ENCODE data around the gene HIBCH. TPM values are rescaled to one million over a fixed set of nuclear protein-coding genes. Genes with fewer than 3 reads are reported as not detected.
"Not testable (repeated sequence)": the region's sequence is repeated elsewhere in the genome, so short reads cannot be mapped to it uniquely, and the experiment has no call there.

HIBCH gene
- total RNA-seq, 1 experiment from 2014 or later: 24.7 TPM

- ATAC-seq (no peak), DNase-seq (ENCODE audit: low read depth, low spot score) (no peak)
- POLR2A ChIA-PET: no interaction called here
- Histone ChIP-seq H3K9ac (ENCODE audit: low read length) (no peak overlapping the region), H3K4me3 (replicated peaks in 1 of 2; ENCODE audit: low read depth in 1 of 2, low read length in 2 of 2) (no peak overlapping the region), H3K9me3 (ENCODE audit: control insufficient read depth in 1 of 2, insufficient read depth in 1 of 2, low read depth in 1 of 2, low read length in 2 of 2) (no peaks in the 10 kb centered on the region), H3K9me2 (ENCODE audit: insufficient read depth) (no peaks in the 10 kb centered on the region), H3K27me3 (ENCODE audit: insufficient read depth, low read length) (no peaks in the 10 kb centered on the region), H3K36me3 (ENCODE audit: control insufficient read depth in 1 of 2, insufficient read depth in 2 of 2, low read length in 2 of 2) (no peaks in the 10 kb centered on the region), H3K4me1 (ENCODE audit: control insufficient read depth in 1 of 2, insufficient read depth in 2 of 2, low read length in 2 of 2) (peaks cover 17 to 24% of the 10 kb centered on the region in 2 experiments), H3K79me2 (ENCODE audit: insufficient read depth, low read length) (no peaks in the 10 kb centered on the region), H4K20me1 (ENCODE audit: insufficient read depth) (no peaks in the 10 kb centered on the region), H2AFZ (ENCODE audit: low read depth, low read length, poor library complexity, severe bottlenecking) (no peak overlapping the region), H3K27ac (ENCODE audit: low read depth, low read length) (no peak overlapping the region), H3K4me2 (ENCODE audit: low read length) (no peak overlapping the region)
- CTCF ChIA-PET: no interaction called here
- no peak for TF ChIP-seq CEBPB (IDR thresholded peaks at IDR 0.05; ENCODE audit: low read depth)
- TF ChIP-seq TCF7L2 (IDR thresholded peaks at IDR 0.05; ENCODE audit: borderline replicate concordance, extremely low read depth, insufficient read depth, insufficient read length): no peak
- TF ChIP-seq ZNF274 (IDR thresholded peaks at IDR 0.05; ENCODE audit: low read depth, low read length): no peak
- intact Hi-C loops (cut with micrococcal nuclease): no loop called here
- RAD21 ChIA-PET (ENCODE audit: low non-redundant PET in 1 of 2, low total read pairs in 2 of 2, uncharacterized antibody in 2 of 2, unreplicated experiment in 2 of 2): no interaction called here
- no TSS peak for BruUV-seq (replicated peaks)
Measured at GRCh38 chr2:190270298-190270697, 49.3 kb downstream of the HIBCH start.

- ATAC-seq; DNase-seq (ENCODE audit: low read depth, low spot score); H2AFZ ChIP-seq (ENCODE audit: low read depth, low read length, poor library complexity, severe bottlenecking); H3K27me3 ChIP-seq (ENCODE audit: insufficient read depth, low read length); H3K4me2 ChIP-seq (ENCODE audit: low read length); H3K9me2 ChIP-seq (ENCODE audit: insufficient read depth); H4K20me1 ChIP-seq (ENCODE audit: insufficient read depth); intact Hi-C loops (cut with micrococcal nuclease); POLR2A ChIA-PET; H3K9ac ChIP-seq (ENCODE audit: low read length); H3K79me2 ChIP-seq (ENCODE audit: insufficient read depth, low read length); H3K27ac ChIP-seq (ENCODE audit: low read depth, low read length); H3K4me3 ChIP-seq (replicated peaks in 1 of 2; ENCODE audit: low read depth in 1 of 2, low read length in 2 of 2); BruUV-seq (replicated peaks); RAD21 ChIA-PET (ENCODE audit: low non-redundant PET in 1 of 2, low total read pairs in 2 of 2, uncharacterized antibody in 2 of 2, unreplicated experiment in 2 of 2); H3K36me3 ChIP-seq (ENCODE audit: control insufficient read depth in 1 of 2, insufficient read depth in 2 of 2, low read length in 2 of 2); H3K9me3 ChIP-seq (ENCODE audit: control insufficient read depth in 1 of 2, insufficient read depth in 1 of 2, low read depth in 1 of 2, low read length in 2 of 2): not testable (repeated sequence)
- peaks cover 17 to 24% of the 10 kb centered on the region in 2 experiments for H3K4me1 ChIP-seq (ENCODE audit: control insufficient read depth in 1 of 2, insufficient read depth in 2 of 2, low read length in 2 of 2)
- CTCF ChIA-PET: interaction anchor here (1.0 kb wide), 1 partner anchor 8 kb away, joined by 3 read pairs; no protein-coding TSS in a partner anchor
Measured at GRCh38 chr2:190269699-190270098, 49.9 kb downstream of the HIBCH start.

Measured in HCT116 (cell line).